ENCODE data around the gene UQCRQ.
A peak's percentile ranks its signal among the peaks of the same experiment; 100 is the strongest.

Gene UQCRQ

GRCh38 chr5:132871459-132872284, 5.2 kb downstream of the UQCRQ start:
- no peak for DNase-seq (ENCODE audit: low spot score)

DNA sequence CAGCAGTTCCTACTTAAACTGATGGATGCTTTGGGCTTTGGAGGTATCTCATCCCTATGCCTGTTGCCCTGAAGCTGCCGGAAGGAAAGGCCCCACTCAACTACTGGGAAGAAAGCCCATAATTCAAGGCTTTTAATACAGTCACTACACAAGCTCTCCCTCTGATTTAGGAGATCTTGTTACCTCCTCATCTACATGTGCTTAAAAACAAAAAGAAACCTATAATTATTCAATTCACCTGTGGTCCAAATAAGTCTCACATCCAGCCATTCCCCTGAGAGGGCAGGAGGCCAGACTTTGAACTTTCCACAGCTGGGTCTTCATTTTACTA, 6.3 kb downstream of the UQCRQ start:
- DNase-seq (ENCODE audit: low spot score) = no peak

DNA sequence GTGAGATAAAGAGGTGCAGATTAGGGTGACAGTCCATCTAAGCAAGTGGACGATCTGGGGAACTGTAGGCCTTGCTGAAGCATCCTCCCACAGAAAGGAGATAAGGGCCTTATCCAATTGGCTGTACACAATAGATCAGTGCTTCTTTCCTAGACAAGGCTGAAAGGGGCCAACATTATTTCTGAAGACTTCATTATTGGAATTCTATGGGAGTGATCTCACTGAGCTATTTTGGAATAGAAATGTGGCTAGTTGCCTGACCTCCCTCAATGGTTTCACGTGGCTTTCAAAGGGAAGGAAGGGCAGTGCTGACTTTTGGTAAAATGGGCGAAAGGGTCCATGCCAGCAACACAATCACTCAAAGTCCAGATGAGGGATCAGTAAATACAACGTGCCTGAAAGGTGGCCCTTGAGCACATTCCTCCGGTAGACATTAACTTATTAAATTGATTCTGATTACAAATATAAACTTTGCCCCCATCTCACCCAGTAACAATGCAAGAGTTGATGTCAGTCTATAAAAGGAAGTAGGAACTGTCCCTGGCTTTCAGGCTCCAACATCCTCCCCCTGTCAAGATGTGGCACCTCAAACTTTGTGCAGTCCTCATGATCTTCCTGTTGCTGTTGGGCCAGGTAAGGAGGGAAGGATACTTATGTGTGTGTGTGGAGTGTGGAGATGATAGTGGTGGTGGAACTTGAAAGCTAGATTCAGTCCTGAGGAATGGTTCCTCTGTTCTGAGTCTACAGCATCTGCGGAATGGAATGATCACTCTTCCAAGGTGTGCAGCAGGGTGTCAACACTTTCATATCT, 6.9 kb downstream of the UQCRQ start, which contains the start of gene LEAP2:
Gene LEAP2, plus strand, starts transcription at position 550 of the 811 bp plus-strand sequence. Its CDS starts 27 bp downstream, at position 577.
- DNase-seq (ENCODE audit: low spot score) = no peak

DNA sequence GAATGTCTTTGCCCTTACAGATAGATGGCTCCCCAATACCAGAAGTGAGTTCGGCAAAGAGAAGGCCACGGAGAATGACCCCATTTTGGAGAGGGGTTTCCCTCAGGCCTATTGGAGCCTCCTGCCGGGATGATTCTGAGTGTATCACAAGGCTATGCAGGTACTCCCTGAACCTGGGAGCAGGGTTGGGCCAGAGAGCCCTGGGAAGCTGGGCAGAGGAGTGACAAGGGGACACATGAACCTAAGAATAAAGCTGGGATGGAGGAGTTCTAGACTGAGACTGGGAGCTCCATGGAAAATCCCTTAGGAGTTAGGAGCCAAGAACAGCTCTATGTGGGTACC, 7.5 kb downstream of the UQCRQ start:
- no peak for DNase-seq (ENCODE audit: low spot score)

DNA sequence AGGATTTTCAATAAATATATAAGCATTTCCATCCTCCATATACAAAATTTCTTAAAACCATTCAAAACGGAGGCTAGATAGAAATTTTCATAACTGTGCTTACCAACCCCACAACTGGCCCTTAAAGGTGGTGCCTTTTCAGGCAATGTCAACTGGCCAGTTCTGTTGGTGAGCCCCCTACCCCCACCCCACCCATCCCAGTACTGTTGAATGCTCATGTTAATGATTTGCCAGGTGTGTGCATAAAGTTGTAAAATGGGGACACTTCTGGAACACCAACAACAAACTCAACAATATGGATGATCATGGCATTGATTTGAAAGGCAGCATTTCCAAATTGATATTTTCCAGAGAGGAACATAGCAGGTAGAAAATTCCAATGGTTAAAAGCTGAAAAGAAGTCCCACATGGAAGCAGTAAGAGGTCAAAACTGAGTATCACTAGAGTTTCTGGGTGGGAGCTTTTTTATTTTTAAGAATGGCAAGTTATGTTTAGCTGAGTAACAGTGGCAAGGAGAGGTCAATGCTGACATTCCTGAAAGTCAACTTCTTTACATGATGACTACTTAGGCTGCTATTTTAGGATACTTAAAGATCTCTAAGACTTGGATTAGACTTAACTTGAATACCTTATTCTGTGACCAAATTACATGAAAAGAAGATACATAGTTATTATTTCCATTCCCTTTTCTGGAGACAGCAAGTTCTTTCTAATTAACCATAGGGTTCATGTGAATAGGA, 9.7 kb downstream of the UQCRQ start:
- DNase-seq (ENCODE audit: low spot score) = no peak

- no peak for DNase-seq (ENCODE audit: low spot score)
Observed at GRCh38 chr5:132877466-132877865, 11.0 kb downstream of the UQCRQ start.

DNA sequence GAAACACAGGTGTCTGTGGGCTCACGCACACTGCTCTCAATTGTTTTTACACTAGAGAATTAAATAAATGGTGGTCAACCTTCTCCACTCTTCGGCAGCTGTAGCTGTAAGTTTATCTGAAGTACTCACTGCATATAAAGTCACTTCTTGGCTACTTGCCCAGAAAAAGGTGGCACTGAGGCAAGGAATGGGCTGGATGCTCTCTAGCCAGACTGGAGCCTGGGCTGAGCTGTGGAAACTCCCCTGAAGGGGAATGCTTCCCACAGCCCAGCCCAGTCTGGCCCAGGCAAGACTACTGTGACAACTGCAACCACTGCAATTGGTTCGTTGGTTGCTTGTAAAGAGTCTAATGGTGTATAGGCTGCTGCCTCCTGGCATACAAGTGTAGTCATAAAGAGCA, 11.5 kb downstream of the UQCRQ start:
- DNase-seq (ENCODE audit: low spot score) = peak; percentile 72

GRCh38 chr5:132883261-132883834, 16.9 kb downstream of the UQCRQ start:
- DNase-seq (ENCODE audit: low spot score) = peak; percentile 55

DNA sequence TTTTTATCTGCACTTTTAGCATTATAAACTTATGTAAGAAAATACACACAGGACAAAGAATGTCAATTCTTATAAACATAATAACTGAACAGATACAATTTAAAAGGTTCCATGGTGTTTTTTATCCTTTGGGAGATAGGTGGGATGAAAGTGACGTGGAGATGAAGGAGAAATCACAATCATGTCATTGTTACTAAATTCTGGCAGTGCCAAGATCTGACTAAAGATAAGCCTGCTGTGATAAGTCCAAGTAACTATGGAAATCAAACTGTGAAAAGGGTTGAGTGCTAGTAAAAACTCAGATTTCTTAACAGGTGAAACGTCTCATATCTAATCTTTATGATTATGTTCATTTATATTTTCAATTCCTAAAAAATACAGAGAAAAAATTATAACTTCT, 18.1 kb downstream of the UQCRQ start:
- DNase-seq (ENCODE audit: low spot score) = no peak

DNA sequence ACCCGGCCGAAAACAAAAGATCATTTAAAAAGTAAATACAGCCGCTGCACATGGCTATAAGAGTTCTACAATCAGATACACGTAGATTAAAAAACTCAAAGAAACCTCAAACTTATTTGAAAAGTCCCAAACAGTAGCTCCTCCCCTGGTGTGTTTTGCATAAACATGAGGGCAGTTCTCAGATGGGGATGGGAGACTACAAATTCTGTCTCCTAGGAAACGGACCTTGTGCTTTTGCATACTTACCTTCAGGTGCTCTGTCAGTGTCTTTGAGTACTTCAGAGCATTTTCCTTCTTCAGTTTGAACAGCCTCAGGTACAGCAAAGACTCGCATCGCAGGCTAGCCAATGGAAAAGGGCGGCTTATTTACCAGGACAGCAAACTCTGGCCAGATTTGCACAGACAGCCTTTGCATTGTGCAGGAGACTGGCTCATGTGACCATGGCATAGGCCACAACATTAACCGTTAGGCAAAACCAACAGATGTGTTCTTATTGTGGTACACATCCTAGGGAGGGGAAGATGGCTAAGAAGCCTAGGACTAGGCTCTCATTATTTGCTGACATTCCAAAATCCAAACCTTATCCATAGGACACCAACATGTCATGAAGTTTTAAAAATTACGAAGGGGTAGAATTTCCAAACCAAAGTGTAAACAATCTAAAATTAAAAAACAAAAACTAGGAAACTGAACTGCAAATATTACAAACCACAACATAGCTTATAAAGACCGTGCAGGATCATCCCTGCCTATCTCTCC, 19.8 kb downstream of the UQCRQ start:
- no peak for DNase-seq (ENCODE audit: low spot score)

- no peak for DNase-seq (ENCODE audit: low spot score)
Observed at GRCh38 chr5:132887283-132887682, 20.8 kb downstream of the UQCRQ start.

DNA sequence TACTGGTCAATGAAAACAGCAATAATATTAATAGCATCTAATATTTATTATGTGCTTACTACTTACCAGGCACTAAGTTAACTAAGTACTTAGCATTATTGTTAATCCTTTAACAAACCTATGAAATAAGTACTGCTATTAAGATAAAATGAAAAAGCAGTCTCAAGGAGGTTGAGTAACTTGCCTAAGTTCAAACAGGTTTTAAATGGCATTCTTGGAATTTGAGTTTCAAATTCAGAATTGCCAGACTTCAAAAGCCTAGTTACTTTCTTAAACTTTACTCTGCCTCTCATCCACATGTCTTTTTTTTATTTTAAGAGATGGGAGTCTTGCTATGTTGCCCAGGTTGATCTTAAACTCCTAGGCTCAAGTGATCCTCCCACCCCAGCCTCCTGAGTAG, 23.1 kb downstream of the UQCRQ start:
- DNase-seq (ENCODE audit: low spot score) = no peak

DNA sequence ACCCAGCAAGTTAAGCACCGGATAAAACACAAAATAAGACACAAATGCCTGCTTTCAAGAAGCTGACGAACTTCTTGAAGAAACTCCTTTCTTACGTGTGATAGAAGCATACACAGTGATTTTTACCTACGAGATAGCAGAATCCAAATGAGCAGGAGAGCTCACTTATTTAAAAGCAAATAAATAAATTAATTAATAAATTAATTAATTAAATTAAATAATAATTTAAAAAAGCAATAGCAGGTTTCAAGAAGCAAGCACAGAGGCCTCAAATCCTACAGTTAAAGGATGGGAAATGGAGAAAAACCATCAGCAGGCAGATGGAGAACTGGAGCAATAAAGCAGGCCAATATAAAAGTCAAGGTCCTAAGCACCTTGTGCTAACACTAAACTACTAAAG, 24.4 kb downstream of the UQCRQ start:
- no peak for DNase-seq (ENCODE audit: low spot score)

- no peak for DNase-seq (ENCODE audit: low spot score)
Observed at GRCh38 chr5:132895719-132896305, 29.4 kb downstream of the UQCRQ start.

DNA sequence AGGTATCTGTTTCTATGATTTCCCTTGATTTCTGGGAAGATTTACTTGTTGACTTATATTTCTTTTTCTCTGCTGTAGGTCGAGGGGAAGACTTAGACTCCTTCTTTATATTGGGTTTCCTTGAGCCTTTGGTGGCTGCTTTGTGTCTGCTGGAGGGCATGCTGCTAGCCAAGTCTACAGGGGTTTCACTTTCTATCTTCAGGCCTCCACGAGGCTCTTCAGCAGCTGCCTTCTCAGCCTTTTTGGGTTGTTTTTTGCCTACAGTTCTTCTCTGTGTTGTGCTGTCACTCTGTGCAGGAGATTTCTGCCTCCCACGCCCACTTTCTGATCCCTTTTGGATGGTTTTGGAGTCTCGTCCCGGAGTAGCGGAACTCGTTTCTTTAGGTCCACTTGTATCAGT, 30.2 kb downstream of the UQCRQ start:
- no peak for DNase-seq (ENCODE audit: low spot score)

DNA sequence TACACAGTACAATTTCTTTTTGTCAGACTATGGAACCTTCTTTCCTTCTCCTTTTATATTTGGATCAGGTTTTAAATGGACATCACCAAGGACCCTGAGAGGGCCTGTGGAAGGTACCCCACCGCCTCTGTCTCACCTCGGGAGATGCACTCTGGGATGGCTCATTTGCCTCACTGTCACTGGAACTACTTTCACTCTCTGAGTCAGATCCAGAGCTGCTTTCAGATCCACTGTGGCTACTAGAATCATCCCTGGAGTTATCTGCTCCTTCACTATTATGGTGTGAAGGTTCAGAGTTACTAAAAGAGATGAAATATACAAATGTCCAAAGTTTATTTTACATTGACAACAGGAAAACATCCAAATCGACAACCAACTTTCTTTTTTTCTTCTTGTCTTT, 31.7 kb downstream of the UQCRQ start:
- DNase-seq (ENCODE audit: low spot score) = no peak

- DNase-seq (ENCODE audit: low spot score) = no peak
Observed at GRCh38 chr5:132901036-132901435, 34.6 kb downstream of the UQCRQ start.

GRCh38 chr5:132901730-132902129, 35.3 kb downstream of the UQCRQ start:
- no peak for DNase-seq (ENCODE audit: low spot score)

- DNase-seq (ENCODE audit: low spot score) = no peak
Observed at GRCh38 chr5:132905938-132906337, 39.5 kb downstream of the UQCRQ start.

DNA sequence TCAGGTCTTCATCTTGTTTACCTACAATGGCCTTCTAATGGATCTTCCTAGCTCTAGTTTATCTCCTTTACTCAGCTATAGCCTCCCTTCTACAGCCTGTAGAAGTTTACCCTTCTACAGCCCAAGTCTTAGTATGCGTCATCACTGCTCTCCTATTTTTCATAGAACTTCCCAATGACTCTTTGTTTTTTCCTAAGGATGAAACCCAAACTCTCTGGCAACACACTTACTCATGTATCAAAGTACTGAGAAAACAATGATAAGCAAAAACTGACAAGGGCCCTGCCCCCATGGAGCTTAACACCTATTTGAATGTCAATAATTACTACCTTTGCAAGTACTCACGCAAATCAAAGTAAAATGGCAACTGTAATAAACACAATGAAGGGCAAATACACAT, 40.7 kb downstream of the UQCRQ start:
- no peak for DNase-seq (ENCODE audit: low spot score)

DNA sequence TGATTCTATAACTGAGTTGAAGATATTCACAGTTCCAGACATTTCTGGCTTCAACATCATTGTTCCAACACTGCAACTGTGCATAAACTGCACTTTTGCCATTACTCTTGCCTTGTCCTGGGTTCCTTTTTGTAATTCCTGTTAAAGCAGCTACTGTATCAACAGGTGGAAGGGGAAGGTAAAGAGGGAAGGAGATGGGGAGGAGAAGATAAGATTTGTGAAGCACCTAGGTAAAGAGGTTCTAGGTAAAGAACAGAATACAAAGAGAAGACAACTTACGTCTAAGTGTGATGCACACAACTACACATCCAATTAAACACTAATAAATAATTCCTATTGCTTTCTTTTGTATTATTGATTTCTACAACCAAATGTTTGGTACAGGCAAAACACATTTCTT, 43.3 kb downstream of the UQCRQ start:
- DNase-seq (ENCODE audit: low spot score) = no peak

Data from hematopoietic multipotent progenitor cell treated with erythropoietin and hydrocortisone succinate and interleukin-3 and kit ligand, for 15 days (in vitro differentiated cells).